ENCODE measurements around the gene C10orf67.

C10orf67 gene

GRCh38 chr10:23198940-23199767, 145.4 kb downstream of the C10orf67 start:
- DNase-seq (ENCODE audit: low read depth in 2 of 2) = no peak

DNA sequence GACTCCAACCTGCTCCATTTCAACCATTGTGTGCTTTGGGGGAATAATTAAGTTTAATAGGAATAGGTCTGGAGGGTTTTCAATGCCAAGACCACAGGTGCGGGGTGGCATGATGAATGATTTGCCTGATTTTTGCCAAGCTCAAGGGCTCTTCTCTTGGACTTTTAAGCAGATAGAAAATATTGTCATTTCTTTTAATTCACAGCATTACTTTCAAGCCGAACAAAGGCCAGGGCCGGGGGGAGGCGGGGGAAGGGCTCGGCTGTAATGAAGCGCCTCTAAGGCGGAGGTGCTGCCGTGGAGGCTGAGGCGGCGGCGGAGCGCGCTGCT, 146.0 kb downstream of the C10orf67 start:
- DNase-seq (ENCODE audit: low read depth in 2 of 2) = no peak

GRCh38 chr10:23197416-23197861, 147.2 kb downstream of the C10orf67 start:
- no peak for DNase-seq (ENCODE audit: low read depth in 2 of 2)

DNA sequence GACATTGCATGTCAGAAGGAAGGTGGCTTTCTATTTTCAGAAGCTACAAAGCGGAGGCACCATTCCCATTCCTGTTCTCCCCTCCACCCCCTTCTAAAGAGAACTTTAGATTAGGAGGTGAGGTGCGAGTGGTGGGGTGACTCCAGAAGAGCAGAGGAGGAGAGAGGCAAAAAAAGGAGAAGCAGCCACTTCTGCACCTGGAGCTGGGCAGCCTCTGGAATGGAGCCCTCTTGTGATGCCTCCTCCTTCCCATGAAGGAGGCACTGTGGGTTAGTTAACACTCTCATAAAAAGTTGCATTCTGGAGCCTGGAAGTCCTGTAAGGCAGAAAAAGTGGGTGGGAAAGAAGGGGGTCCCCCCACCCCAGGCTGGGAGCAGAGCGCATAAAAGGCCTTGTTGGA, 147.7 kb downstream of the C10orf67 start:
- DNase-seq (ENCODE audit: low read depth in 2 of 2) = no peak

GRCh38 chr10:23195846-23196600, 148.6 kb downstream of the C10orf67 start:
- DNase-seq (ENCODE audit: low read depth in 2 of 2) = no peak

- no peak for DNase-seq (ENCODE audit: low read depth in 2 of 2)
Observed at GRCh38 chr10:23194966-23195845, 149.4 kb downstream of the C10orf67 start.

DNA sequence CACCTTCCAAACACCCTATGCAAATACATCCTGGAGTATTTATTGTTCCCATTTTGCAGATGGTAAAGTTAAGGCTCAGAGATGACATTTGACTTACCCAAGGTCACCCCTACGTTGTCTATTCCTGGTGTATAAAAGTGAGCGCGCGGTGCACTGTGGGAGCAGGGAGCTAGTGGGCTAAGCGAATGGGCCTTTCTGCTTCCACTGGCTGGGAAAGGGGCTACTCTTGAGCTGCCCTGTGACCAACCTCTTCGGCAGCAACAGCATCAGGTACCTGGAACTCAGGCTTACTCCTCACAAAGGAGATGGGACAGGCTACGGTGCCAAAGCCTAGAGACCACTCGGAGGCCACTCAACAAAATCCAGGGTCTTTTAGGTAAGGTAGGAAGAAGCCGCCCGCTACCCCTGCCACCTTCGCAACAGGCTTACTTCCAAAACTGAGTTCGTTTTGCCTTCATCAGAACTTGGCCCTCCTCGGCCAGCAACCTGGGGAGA, 150.1 kb downstream of the C10orf67 start:
- no peak for DNase-seq (ENCODE audit: low read depth in 2 of 2)

DNA sequence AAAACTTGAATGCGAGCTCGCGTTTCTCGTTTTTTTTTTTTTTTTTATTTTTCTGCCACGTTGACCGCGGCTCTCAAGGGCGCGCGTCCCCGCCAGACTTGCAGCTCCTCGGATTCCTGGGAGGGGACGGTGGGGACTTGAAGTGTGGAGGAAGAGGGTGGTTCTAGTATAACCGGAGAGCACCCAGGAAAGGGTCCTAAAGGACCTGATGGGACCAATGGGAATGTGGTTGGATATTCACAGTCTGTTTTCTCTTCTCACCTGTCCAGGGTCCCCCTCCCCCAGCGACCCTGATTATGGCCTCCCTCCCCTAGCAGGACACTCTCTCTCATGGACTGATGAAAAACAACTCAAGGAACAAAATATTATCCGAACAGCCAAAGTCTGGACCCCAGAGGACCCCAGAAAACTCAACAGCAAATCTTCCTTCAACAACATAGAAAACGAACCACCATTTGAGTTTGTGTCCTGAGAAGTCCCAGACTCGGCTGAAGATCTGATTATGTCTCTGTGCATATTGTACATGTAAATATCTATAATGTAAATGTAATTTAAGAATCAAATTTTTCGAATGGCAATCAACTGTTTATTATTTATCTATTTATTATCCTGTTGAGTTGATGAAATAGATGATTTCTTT, 151.0 kb downstream of the C10orf67 start:
- DNase-seq (ENCODE audit: low read depth in 2 of 2) = no peak

DNA sequence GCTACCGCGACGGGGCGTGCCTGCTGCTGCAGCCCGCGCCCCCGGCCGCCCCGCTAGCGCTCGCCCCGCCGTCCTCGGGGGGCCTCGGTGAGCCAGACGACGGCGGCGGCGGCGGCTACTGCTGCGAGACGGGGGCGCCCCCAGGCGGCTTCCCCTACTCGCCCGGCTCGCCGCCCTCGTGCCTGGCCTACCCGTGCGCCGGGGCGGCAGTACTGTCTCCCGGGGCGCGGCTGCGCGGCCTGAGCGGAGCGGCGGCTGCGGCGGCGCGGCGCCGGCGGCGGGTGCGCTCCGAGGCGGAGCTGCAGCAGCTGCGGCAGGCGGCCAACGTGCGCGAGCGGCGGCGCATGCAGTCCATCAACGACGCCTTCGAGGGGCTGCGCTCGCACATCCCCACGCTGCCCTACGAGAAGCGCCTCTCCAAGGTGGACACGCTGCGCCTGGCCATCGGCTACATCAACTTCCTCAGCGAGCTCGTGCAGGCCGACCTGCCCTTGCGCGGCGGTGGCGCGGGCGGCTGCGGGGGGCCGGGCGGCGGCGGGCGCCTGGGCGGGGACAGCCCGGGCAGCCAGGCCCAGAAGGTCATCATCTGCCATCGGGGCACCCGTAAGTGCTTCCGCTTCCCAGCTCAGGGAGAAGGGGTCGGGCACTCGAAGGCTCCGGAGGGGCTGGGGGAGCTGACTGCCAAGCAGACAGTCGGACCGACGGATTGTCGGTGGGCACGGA, 151.7 kb downstream of the C10orf67 start:
- no peak for DNase-seq (ENCODE audit: low read depth in 2 of 2)

DNA sequence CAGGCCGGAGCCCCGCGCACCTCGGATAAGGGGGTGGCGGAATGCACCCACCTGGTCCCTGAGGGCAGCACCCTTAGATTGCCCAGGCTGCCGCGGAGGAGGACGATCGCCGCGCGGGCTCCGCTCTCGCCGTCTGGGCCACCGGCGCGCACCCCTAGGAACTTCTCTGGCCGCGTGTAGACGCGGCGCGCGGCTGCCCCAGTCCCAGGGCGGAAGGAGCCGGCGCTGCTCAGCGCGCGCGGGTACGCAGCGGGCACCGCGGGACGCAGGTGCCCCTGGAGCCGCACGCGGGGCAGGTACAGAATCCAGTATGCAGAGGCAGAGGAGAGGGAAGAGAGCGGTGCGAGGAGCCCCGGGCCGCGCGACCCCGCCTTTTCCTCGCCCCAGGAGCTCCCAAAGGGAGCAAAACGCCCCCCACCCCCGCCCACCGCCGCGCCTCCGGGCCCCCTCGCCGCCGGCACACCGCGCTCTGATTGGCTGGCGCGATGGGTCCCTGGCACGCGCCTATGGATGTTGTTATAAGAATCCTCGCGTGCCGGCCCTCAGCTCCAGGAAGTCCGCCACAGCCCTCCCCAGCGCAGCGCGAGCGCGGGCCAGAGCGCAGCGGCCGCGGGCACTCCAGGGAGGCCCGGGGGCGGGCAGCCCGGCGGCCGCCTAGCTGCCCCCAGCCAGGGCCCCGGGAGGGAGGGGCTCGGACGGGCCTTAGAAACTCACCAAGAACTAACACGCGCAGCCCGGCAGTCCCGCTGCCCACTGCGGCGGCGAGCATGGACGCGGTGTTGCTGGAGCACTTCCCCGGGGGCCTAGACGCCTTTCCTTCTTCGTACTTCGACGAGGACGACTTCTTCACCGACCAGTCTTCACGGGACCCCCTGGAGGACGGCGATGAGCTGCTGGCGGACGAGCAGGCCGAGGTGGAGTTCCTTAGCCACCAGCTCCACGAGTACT, 152.6 kb downstream of the C10orf67 start, which contains the start of gene PTF1A:
PTF1A (plus strand) TSS at position 549 of the 948 bp plus-strand sequence; CDS start at position 768, 219 bp downstream.
- no peak for DNase-seq (ENCODE audit: low read depth in 2 of 2)

GRCh38 chr10:23190872-23191763, 153.5 kb downstream of the C10orf67 start:
- no peak for DNase-seq (ENCODE audit: low read depth in 2 of 2)

DNA sequence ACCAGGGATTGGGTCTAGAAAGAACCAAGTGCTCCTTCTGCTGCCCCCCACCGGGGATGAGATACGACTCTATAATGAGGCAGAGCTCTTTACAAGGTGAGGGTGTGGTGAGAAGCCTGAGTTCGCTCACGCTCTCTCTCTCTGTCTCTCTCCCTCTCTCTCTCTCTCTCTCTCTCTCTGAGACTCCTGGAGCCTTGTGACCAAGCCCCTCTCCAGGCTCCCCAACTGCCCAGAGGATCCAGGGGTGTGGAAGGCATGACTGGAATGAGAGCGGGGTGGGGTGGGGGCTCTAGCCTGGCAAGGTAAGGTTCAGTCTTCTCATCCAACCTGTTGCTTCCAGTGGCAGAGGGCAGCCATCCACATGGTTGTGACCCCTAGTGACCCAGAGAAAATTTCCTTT, 155.6 kb downstream of the C10orf67 start:
- DNase-seq (ENCODE audit: low read depth in 2 of 2) = no peak

- no peak for DNase-seq (ENCODE audit: low read depth in 2 of 2)
Observed at GRCh38 chr10:23187155-23187554, 157.4 kb downstream of the C10orf67 start.

DNA sequence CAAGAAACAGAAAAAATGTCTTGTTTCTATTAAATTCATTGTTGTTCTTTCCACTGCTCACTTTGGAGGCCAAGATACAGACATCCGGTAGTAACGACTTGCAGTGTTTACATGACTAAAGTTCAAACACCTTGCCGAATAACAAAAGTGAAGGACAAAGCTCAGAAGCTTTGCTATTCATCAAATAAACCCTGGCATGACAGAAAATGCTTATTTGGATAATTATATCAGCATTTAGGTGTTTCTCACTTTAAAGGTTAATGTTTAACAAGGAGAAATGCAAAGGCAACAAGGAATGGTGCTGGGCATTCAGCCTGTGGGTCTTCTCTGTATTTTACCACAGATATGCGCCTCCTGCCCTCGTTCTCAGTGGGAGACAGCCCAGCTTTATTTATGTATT, 157.9 kb downstream of the C10orf67 start:
- no peak for DNase-seq (ENCODE audit: low read depth in 2 of 2)

- DNase-seq (ENCODE audit: low read depth in 2 of 2) = no peak
Observed at GRCh38 chr10:23186178-23186577, 158.4 kb downstream of the C10orf67 start.

DNA sequence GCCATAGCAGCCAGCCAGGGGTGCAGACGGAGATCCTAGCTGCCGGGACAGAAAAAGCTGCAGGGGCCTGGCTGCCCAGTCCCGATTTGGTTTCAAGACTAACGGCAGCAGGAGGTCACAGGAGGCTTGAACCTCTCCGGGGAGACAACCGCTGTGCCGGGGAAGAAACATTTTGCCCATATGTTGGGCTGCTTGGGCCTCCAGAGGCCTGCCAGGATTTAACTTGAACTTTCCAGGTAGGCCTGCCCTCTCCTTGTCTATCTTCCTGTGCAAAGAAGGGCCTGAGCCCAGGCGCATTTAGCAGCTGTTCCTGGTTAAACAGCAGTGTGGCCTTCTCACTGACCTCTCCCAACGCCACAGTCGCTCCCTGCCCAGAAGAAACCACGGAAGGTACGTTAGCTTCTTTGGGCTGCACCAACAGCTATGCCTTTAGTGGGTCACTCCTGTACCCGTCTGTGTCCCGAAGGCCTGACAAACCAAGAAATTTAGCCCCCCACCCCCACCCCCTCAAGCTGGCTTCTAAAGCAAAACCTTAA, 169.6 kb downstream of the C10orf67 start:
- no peak for DNase-seq (ENCODE audit: low read depth in 2 of 2)

GRCh38 chr10:23174074-23174976, 170.3 kb downstream of the C10orf67 start:
- no peak for DNase-seq (ENCODE audit: low read depth in 2 of 2)
